HepG2 (cell line): ENCODE results near the gene SPATC1L. TPM values are rescaled to one million over a fixed set of nuclear protein-coding genes. Genes with fewer than 3 reads are reported as not detected.

ENCODE experiments used
- ATAC-seq: fragments of 200-7000 bp; cut with Tn5 transposase; 3 replicates; pipeline ENCODE4 v1.9.1; 2020; ENCODE audit warnings: mild to moderate bottlenecking, moderate library complexity
- BruUV-seq: library from RNA; stranded (reverse); fragments of 400-500 nt; replicated peaks from 2 replicates; lab custom pipeline; 2021; lab: Mats Ljungman, UMichigan
- CTCF ChIA-PET: fragments of 300-600 bp; formaldehyde crosslinking; extraction: SDS; loops from one replicate; lab custom pipeline; 2021; ENCODE audit warnings: low total read pairs, inconsistent platforms, low intra/inter-chr PET ratio; lab: Yijun Ruan, JAX
- POLR2A ChIA-PET: fragments of 350-600 bp; sonication (Branson Sonifier 250); formaldehyde crosslinking; loops from one replicate; lab custom pipeline; 2020; ENCODE audit warnings: antibody characterized with exemption, inconsistent platforms; lab: Yijun Ruan, JAX
- DNase-seq: peaks from one replicate; pipeline ENCODE4 v3.0.0-alpha.2; 2015; ENCODE audit warnings: low spot score
- FAIRE-seq: peaks from 3 replicates; lab custom pipeline; 2011; peaks lifted over from hg19 to GRCh38; lab: Jason Lieb, UNC
- H2AFZ ChIP-seq: one replicate; pipeline ENCODE4 v1.6.1; 2011; ENCODE audit warnings: low read length, inconsistent platforms
- H3K27ac ChIP-seq: fragments of 300-600 bp; 3 replicates; pipeline ENCODE4 v1.8.0; 2011; ENCODE audit warnings: mixed run types, mild to moderate bottlenecking, mixed read lengths, low read length, inconsistent platforms; ENCODE audit not compliant: insufficient read depth; ENCODE audit errors: extremely low read length
- H3K27me3 ChIP-seq, 2 experiments: fragments of 200-600 bp in 1 of 2; 2 replicates in 1 of 2; 3 replicates in 1 of 2; pipeline versions ENCODE4 v1.6.0 to v1.8.0; 2011; ENCODE audit warnings: low read length in 2 of 2, mild to moderate bottlenecking in 2 of 2, moderate library complexity in 2 of 2, inconsistent platforms in 1 of 2; ENCODE audit not compliant: insufficient read depth in 2 of 2, control insufficient read depth in 1 of 2
- H3K36me3 ChIP-seq, 2 experiments: fragments of 200-600 bp in 1 of 2; replicated peaks in 1 of 2; 2 replicates in 1 of 2; 3 replicates in 1 of 2; pipeline versions ENCODE4 v1.5.1 to v1.8.0; 2011; ENCODE audit warnings: low read length in 2 of 2, inconsistent platforms in 1 of 2; ENCODE audit not compliant: insufficient read depth in 2 of 2, control insufficient read depth in 1 of 2
- H3K4me1 ChIP-seq: 2 replicates; pipeline ENCODE4 v1.5.1; 2012; ENCODE audit warnings: low read length, inconsistent platforms; ENCODE audit not compliant: insufficient read depth
- H3K4me2 ChIP-seq: 2 replicates; pipeline ENCODE4 v1.6.0; 2011; ENCODE audit warnings: low read depth, low read length, inconsistent platforms
- H3K4me3 ChIP-seq, 3 experiments: fragments of 200-600 bp in 1 of 3; sonication (generic), shearing (Covaris generic) in 1 of 3; replicated peaks in 1 of 3; 2 replicates each; pipeline ENCODE4 v1.5.1; 2011 to 2016; ENCODE audit warnings: low read length in 3 of 3, inconsistent platforms in 2 of 3, low read depth in 2 of 3, mild to moderate bottlenecking in 2 of 3, control low read depth in 1 of 3, mixed read lengths in 1 of 3; ENCODE audit not compliant: insufficient read depth in 1 of 3
- H3K79me2 ChIP-seq: one replicate; pipeline ENCODE4 v1.6.1; 2011; ENCODE audit warnings: low read length, inconsistent platforms; ENCODE audit not compliant: insufficient read depth
- H3K9ac ChIP-seq: 2 replicates; pipeline ENCODE4 v1.6.0; 2011; ENCODE audit warnings: mild to moderate bottlenecking, low read depth, low read length, inconsistent platforms; ENCODE audit not compliant: insufficient read depth
- H3K9me3 ChIP-seq: 2 replicates; pipeline ENCODE4 v1.5.1; 2012; ENCODE audit warnings: mild to moderate bottlenecking, low read length
- H4K20me1 ChIP-seq: 2 replicates; pipeline ENCODE4 v1.6.0; 2011; ENCODE audit warnings: inconsistent platforms, mild to moderate bottlenecking, low read length, moderate library complexity; ENCODE audit not compliant: insufficient read depth
- BHLHE40 ChIP-seq: IDR thresholded peaks from 2 replicates; pipeline ENCODE4 v1.6.1; 2011; ENCODE audit warnings: low read length, improper control_type of control experiment
- CAMTA2 ChIP-seq: sonication (generic); formaldehyde crosslinking; IDR thresholded peaks from 2 replicates; pipeline ENCODE4 v1.4.0; 2020; ENCODE audit warnings: mild to moderate bottlenecking, missing genetic modification reagents, borderline replicate concordance
- FLYWCH1 ChIP-seq: sonication (generic); formaldehyde crosslinking; IDR thresholded peaks from 2 replicates; pipeline ENCODE4 v1.8.1; 2023; ENCODE audit warnings: mild to moderate bottlenecking, missing genetic modification reagents
- GMEB1 ChIP-seq: sonication (generic); formaldehyde crosslinking; IDR thresholded peaks from 2 replicates; pipeline ENCODE4 v1.5.1; 2020; ENCODE audit warnings: missing genetic modification reagents, mild to moderate bottlenecking, borderline replicate concordance
- HMG20A ChIP-seq: IDR thresholded peaks from 2 replicates; pipeline ENCODE4 v1.6.1; 2016; ENCODE audit warnings: borderline replicate concordance
- ZFY ChIP-seq: sonication (generic); formaldehyde crosslinking; IDR thresholded peaks from 2 replicates; pipeline ENCODE4 v1.4.0; 2020; ENCODE audit warnings: missing genetic modification reagents
- ZNF329 ChIP-seq: sonication (generic); formaldehyde crosslinking; IDR thresholded peaks from 2 replicates; pipeline ENCODE4 v1.9.0; 2021; ENCODE audit warnings: low read depth, mild to moderate bottlenecking, missing genetic modification reagents
- ZNF703 ChIP-seq: sonication (generic); formaldehyde crosslinking; IDR thresholded peaks from 2 replicates; pipeline ENCODE4 v1.5.1; 2020; ENCODE audit warnings: missing genetic modification reagents, mild to moderate bottlenecking, moderate library complexity, borderline replicate concordance
- WGBS: methylation state at CpG from one replicate; pipeline ENCODE4 v1.1.6; 2017; ENCODE audit warnings: low lambda C conversion rate; 5-methylcytosine and 5-hydroxymethylcytosine counted together
- in situ Hi-C: cut with HindIII; loops from 2 replicates; pipeline ENCODE4 v1.10.0; 2017; ENCODE audit warnings: low pct_unique_long_range_greater_than_20kb; ENCODE audit not compliant: extremely low pct_ligation_motif_present
- intact Hi-C: fragments of 100-400 bp; cut with micrococcal nuclease; formaldehyde crosslinking; loops from one replicate; pipeline ENCODE4 v1.10.0; 2022; ENCODE audit not compliant: unreplicated experiment
- polyA plus RNA-seq, 8 experiments: library from polyadenylated mRNA; depleted of rRNA in 3 of 8; stranded (reverse) in 7 of 8; unstranded in 1 of 8; fragments of >200 nt; fragmentation: Illumina TruSeq in 4 of 8; extraction: Trizol in 4 of 8; gene quantifications; 2 replicates each; pipeline versions ENCODE4 v1.2.1 to v1.2.3, GENCODE V29; 2011 to 2016; ENCODE audit warnings: low read depth in 4 of 8, missing spikeins in 1 of 8, mixed read lengths in 1 of 8; ENCODE audit not compliant: insufficient read depth in 1 of 8
- total RNA-seq, 5 experiments: library from RNA; depleted of rRNA; stranded (reverse); fragments of >200 nt; fragmentation: Illumina TruSeq; extraction: Trizol; gene quantifications; 2 replicates each; pipeline ENCODE4 v1.2.3, GENCODE V29; 2016; ENCODE audit warnings: low read depth in 1 of 5

Gene SPATC1L
- total and polyA plus RNA-seq, 2 of the 13 experiments (the other 11 are each of a cell fraction or from before 2014, with no cell fraction given) = 1.4 to 3.3 TPM

DNA sequence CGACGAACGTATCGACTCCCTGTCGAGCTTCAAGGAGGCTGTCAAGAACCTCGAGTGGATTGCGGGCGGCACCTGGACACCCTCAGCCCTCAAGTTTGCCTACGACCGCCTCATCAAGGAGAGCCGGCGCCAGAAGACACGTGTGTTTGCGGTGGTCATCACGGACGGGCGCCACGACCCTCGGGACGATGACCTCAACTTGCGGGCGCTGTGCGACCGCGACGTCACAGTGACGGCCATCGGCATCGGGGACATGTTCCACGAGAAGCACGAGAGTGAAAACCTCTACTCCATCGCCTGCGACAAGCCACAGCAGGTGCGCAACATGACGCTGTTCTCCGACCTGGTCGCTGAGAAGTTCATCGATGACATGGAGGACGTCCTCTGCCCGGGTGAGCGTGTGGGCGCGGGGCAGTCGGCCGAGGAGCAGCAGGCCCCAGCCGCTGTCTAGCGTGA, 58.4 kb downstream of the SPATC1L start:
- 78% methylated on average over 30 of the region's 47 CpGs for WGBS
- H4K20me1 ChIP-seq = no peaks in the 10 kb centered on the region
- TF ChIP-seq HMG20A (CRISPR knock-in tag) (no peak), CAMTA2 (no peak), GMEB1 (CRISPR knock-in tag) (no peak), ZNF329 (CRISPR knock-in tag) (no peak), FLYWCH1 (CRISPR knock-in tag) (no peak), BHLHE40 (no peak), ZNF703 (CRISPR knock-in tag) (no peak), ZFY (CRISPR knock-in tag) (no peak)
- TF ChIP-seq, all 625 proteins: peak for 0
- Histone ChIP-seq H3K9me3 (no peaks in the 10 kb centered on the region), H3K36me3 (no peaks in the 10 kb centered on the region), H3K4me3 (no peak overlapping the region), H3K79me2 (no peaks in the 10 kb centered on the region), H3K4me1 (no peaks in the 10 kb centered on the region), H3K27ac (no peak overlapping the region), H2AFZ (no peak overlapping the region), H3K9ac (no peak overlapping the region), H3K27me3 (peaks cover 1 to 6% of the 10 kb centered on the region in 2 experiments; a peak in 1 of 5 replicates), H3K4me2 (no peak overlapping the region)
- in situ Hi-C loops = no loop called here
- intact Hi-C loops = no loop called here
- ChIA-PET CTCF (no interaction called here), POLR2A (no interaction called here)
- no peak for DNase-seq
- ATAC-seq = no peak
- no peak for FAIRE-seq
- BruUV-seq = no TSS peak
